Measurements from ENCODE around the gene BSG.

GRCh38 chr19:524062-524674, 48.2 kb upstream of the BSG start:
- TF ChIP-seq CTCF (conservative IDR thresholded peaks at IDR 0.05 in 1 of 2, IDR thresholded peaks at IDR 0.05 in 1 of 2; ENCODE audit: extremely low read depth in 1 of 2, insufficient read depth in 1 of 2, low read depth in 1 of 2, low read length in 2 of 2) (no peak), EZH2 (IDR thresholded peaks at IDR 0.05; ENCODE audit: borderline replicate concordance, low read length) (no peak)
